H1 (cell line): Measurements from ENCODE around the gene EMX1. TPM values are rescaled to one million over a fixed set of nuclear protein-coding genes. Genes with fewer than 3 reads are reported as not detected.

ENCODE experiments used
- CTCF ChIA-PET: fragments of 300-600 bp; sonication (Branson Sonifier 250); formaldehyde crosslinking; loops from one replicate; lab custom pipeline; 2021; ENCODE audit not compliant: partially characterized antibody; lab: Charles Lee
- POLR2A ChIA-PET: fragments of 300-600 bp; sonication (Branson Sonifier 250); formaldehyde crosslinking; loops from one replicate; lab custom pipeline; 2021; ENCODE audit warnings: inconsistent platforms; ENCODE audit not compliant: partially characterized antibody; lab: Charles Lee
- DNase-seq, 2 experiments: peaks; one replicate each; pipeline versions ENCODE4 v3.0.0 to v3.0.0-alpha.2; 2010 to 2022; ENCODE audit warnings: low spot score in 2 of 2, low read depth in 1 of 2, mixed read lengths in 1 of 2
- FAIRE-seq: peaks from 2 replicates; lab custom pipeline; 2011; peaks lifted over from hg19 to GRCh38; lab: Jason Lieb, UNC
- H2AFZ ChIP-seq: 2 replicates; pipeline ENCODE4 v1.8.1; 2012; ENCODE audit warnings: low read length, inconsistent platforms
- H2AK5ac ChIP-seq: 2 replicates; pipeline ENCODE4 v1.6.1; 2013; ENCODE audit warnings: low read depth, low read length
- H2BK120ac ChIP-seq: replicated peaks from 2 replicates; pipeline ENCODE3; 2013; ENCODE audit warnings: low read depth, low read length, inconsistent platforms
- H2BK12ac ChIP-seq: 2 replicates; pipeline ENCODE4 v1.6.1; 2013; ENCODE audit warnings: low read depth, low read length
- H2BK15ac ChIP-seq: 2 replicates; pipeline ENCODE4 v1.6.1; 2013; ENCODE audit warnings: low read length
- H2BK20ac ChIP-seq: 2 replicates; pipeline ENCODE4 v1.6.1; 2013; ENCODE audit warnings: low read length
- H2BK5ac ChIP-seq: 2 replicates; pipeline ENCODE4 v1.6.1; 2013; ENCODE audit warnings: low read depth, low read length
- H3K14ac ChIP-seq: 2 replicates; pipeline ENCODE4 v1.6.1; 2013; ENCODE audit warnings: inconsistent platforms; ENCODE audit not compliant: insufficient read length
- H3K18ac ChIP-seq: 2 replicates; pipeline ENCODE4 v1.6.1; 2013; ENCODE audit warnings: low read length; ENCODE audit errors: extremely low read depth
- H3K23ac ChIP-seq: 2 replicates; pipeline ENCODE4 v1.6.1; 2013; ENCODE audit warnings: inconsistent platforms; ENCODE audit not compliant: insufficient read length
- H3K23me2 ChIP-seq: 2 replicates; pipeline ENCODE4 v1.6.1; 2013; ENCODE audit warnings: low read depth, low read length
- H3K27ac ChIP-seq: 2 replicates; pipeline ENCODE4 v1.6.1; 2011; ENCODE audit warnings: low read depth, low read length, inconsistent platforms
- H3K27me3 ChIP-seq, 4 experiments: replicated peaks in 1 of 4; 1 replicate in 1 of 4; 2 replicates in 3 of 4; pipeline versions ENCODE4 v1.6.1 to v1.8.1; 2011 to 2013; ENCODE audit warnings: low read length in 3 of 4, mild to moderate bottlenecking in 3 of 4, inconsistent platforms in 2 of 4, mixed read lengths in 2 of 4, moderate library complexity in 1 of 4; ENCODE audit not compliant: control insufficient read depth in 3 of 4, insufficient read depth in 3 of 4; ENCODE audit errors: extremely low read depth in 1 of 4
- H3K36me3 ChIP-seq, 4 experiments: 2 replicates each; pipeline versions ENCODE4 v1.6.1 to v1.8.1; 2011 to 2013; ENCODE audit warnings: mild to moderate bottlenecking in 4 of 4, low read length in 3 of 4, moderate library complexity in 2 of 4, control low read depth in 1 of 4, inconsistent platforms in 1 of 4; ENCODE audit not compliant: insufficient read depth in 4 of 4, control insufficient read depth in 2 of 4
- H3K4ac ChIP-seq: replicated peaks from 2 replicates; pipeline ENCODE3; 2013; ENCODE audit warnings: low read length, low read depth, mixed read lengths, inconsistent platforms; ENCODE audit not compliant: insufficient read length
- H3K4me1 ChIP-seq, 4 experiments: replicated peaks in 1 of 4; 1 replicate in 1 of 4; 2 replicates in 3 of 4; pipeline versions ENCODE4 v1.6.1 to v1.8.1; 2011 to 2013; ENCODE audit warnings: low read length in 3 of 4, inconsistent platforms in 2 of 4, mixed read lengths in 1 of 4; ENCODE audit not compliant: insufficient read depth in 4 of 4, control insufficient read depth in 3 of 4
- H3K4me2 ChIP-seq, 2 experiments: 2 replicates each; pipeline versions ENCODE4 v1.6.1 to v1.8.1; 2011 to 2013; ENCODE audit warnings: low read depth in 2 of 2, low read length in 2 of 2, control low read depth in 1 of 2, inconsistent platforms in 1 of 2, mild to moderate bottlenecking in 1 of 2; ENCODE audit not compliant: insufficient read depth in 1 of 2
- H3K4me3 ChIP-seq, 4 experiments: fragments of 200-600, 300-600 bp in 1 of 4; sonication (generic), shearing (Covaris generic), sonication (Bioruptor Twin) in 1 of 4; 2 replicates each; pipeline versions ENCODE4 v1.5.1 to v1.8.1; 2011 to 2016; ENCODE audit warnings: low read length in 4 of 4, low read depth in 3 of 4, control low read depth in 2 of 4, inconsistent platforms in 2 of 4, mild to moderate bottlenecking in 2 of 4, mixed read lengths in 1 of 4, moderate library complexity in 1 of 4; ENCODE audit not compliant: insufficient read depth in 2 of 4; ENCODE audit errors: extremely low read depth in 1 of 4
- H3K56ac ChIP-seq: replicated peaks from 2 replicates; pipeline ENCODE3; 2013; ENCODE audit warnings: low read depth, mild to moderate bottlenecking, mixed read lengths, low read length, inconsistent platforms; ENCODE audit not compliant: insufficient read length
- H3K79me1 ChIP-seq: 2 replicates; pipeline ENCODE4 v1.6.1; 2013; ENCODE audit warnings: low read depth, low read length, control low read depth
- H3K79me2 ChIP-seq, 2 experiments: 2 replicates each; pipeline versions ENCODE4 v1.6.1 to v1.8.1; 2012 to 2013; ENCODE audit warnings: low read length in 2 of 2, mild to moderate bottlenecking in 2 of 2, inconsistent platforms in 1 of 2; ENCODE audit not compliant: insufficient read depth in 2 of 2, control insufficient read depth in 1 of 2
- H3K9ac ChIP-seq, 4 experiments: replicated peaks in 1 of 4; 1 replicate in 1 of 4; 2 replicates in 3 of 4; pipeline versions ENCODE4 v1.6.1 to v1.8.1; 2011 to 2013; ENCODE audit warnings: low read depth in 3 of 4, low read length in 3 of 4, control low read depth in 2 of 4, mild to moderate bottlenecking in 2 of 4, moderate library complexity in 2 of 4, inconsistent platforms in 1 of 4; ENCODE audit errors: extremely low read depth in 1 of 4
- H3K9me3 ChIP-seq, 2 experiments: 2 replicates each; pipeline versions ENCODE4 v1.6.1 to v1.8.1; 2012 to 2013; ENCODE audit warnings: mild to moderate bottlenecking in 2 of 2, moderate library complexity in 2 of 2, control low read depth in 1 of 2, inconsistent platforms in 1 of 2, low read depth in 1 of 2, low read length in 1 of 2, mixed read lengths in 1 of 2; ENCODE audit not compliant: insufficient read depth in 2 of 2
- H4K20me1 ChIP-seq, 2 experiments: replicated peaks in 1 of 2; 2 replicates each; pipeline versions ENCODE3 to v1.8.1; 2011 to 2013; ENCODE audit warnings: inconsistent platforms in 2 of 2, low read length in 2 of 2, mild to moderate bottlenecking in 1 of 2; ENCODE audit not compliant: insufficient read depth in 2 of 2, control insufficient read depth in 1 of 2
- H4K5ac ChIP-seq: 2 replicates; pipeline ENCODE4 v1.6.1; 2013; ENCODE audit warnings: low read length, low read depth, mixed read lengths, inconsistent platforms; ENCODE audit not compliant: insufficient read length
- H4K8ac ChIP-seq: 2 replicates; pipeline ENCODE4 v1.8.0; 2013; ENCODE audit warnings: mild to moderate bottlenecking, moderate library complexity, low read length, inconsistent platforms; ENCODE audit not compliant: insufficient read depth; ENCODE audit errors: extremely low read depth
- H4K91ac ChIP-seq: replicated peaks from 2 replicates; pipeline ENCODE3; 2013; ENCODE audit warnings: low read length, mixed read lengths, inconsistent platforms; ENCODE audit not compliant: insufficient read length
- BRCA1 ChIP-seq: IDR thresholded peaks from 2 replicates; pipeline ENCODE4 v1.6.1; 2012; ENCODE audit warnings: low read depth, low read length, improper control_type of control experiment
- CREB1 ChIP-seq: IDR thresholded peaks from 2 replicates; pipeline ENCODE4 v1.6.1; 2012; ENCODE audit warnings: inconsistent platforms
- CTCF ChIP-seq, 3 experiments: IDR thresholded peaks; 1 replicate in 2 of 3; 2 replicates in 1 of 3; pipeline versions ENCODE4 v1.5.1 to v1.6.1; 2011; ENCODE audit warnings: low read length in 3 of 3, mild to moderate bottlenecking in 3 of 3, inconsistent platforms in 2 of 3, low read depth in 1 of 3, moderate library complexity in 1 of 3; ENCODE audit not compliant: insufficient read depth in 1 of 3; ENCODE audit errors: control extremely low read depth in 1 of 3
- JUN ChIP-seq: IDR thresholded peaks from 2 replicates; pipeline ENCODE4 v1.6.1; 2011; ENCODE audit warnings: low read depth, mild to moderate bottlenecking, improper control_type of control experiment, low read length
- KDM5A ChIP-seq: fragments of 200-600 bp; IDR thresholded peaks from 2 replicates; pipeline ENCODE4 v1.7.1; 2012; ENCODE audit warnings: mild to moderate bottlenecking, low read length, inconsistent platforms, mixed read lengths
- MAX ChIP-seq: IDR thresholded peaks from 2 replicates; pipeline ENCODE4 v1.6.1; 2012; ENCODE audit warnings: inconsistent platforms
- POLR2AphosphoS5 ChIP-seq: IDR thresholded peaks from 2 replicates; pipeline ENCODE4 v1.6.1; 2011; ENCODE audit warnings: low read depth, low read length
- RBBP5 ChIP-seq: IDR thresholded peaks from 2 replicates; pipeline ENCODE4 v1.7.1; 2012; ENCODE audit warnings: low read depth, mild to moderate bottlenecking, inconsistent platforms, low read length, moderate library complexity, borderline replicate concordance
- RFX5 ChIP-seq: IDR thresholded peaks from 2 replicates; pipeline ENCODE4 v1.6.1; 2011; ENCODE audit warnings: low read depth, low read length, improper control_type of control experiment, borderline replicate concordance
- RXRA ChIP-seq: IDR thresholded peaks from 2 replicates; pipeline ENCODE4 v1.6.1; 2011; ENCODE audit warnings: low read depth, mild to moderate bottlenecking, low read length, moderate library complexity; ENCODE audit not compliant: insufficient read depth
- TAF7 ChIP-seq: optimal IDR thresholded peaks from 2 replicates; pipeline ENCODE3; 2011; ENCODE audit warnings: low read depth, mild to moderate bottlenecking, inconsistent platforms, low read length, moderate library complexity, borderline replicate concordance
- YY1 ChIP-seq: IDR thresholded peaks from 2 replicates; pipeline ENCODE4 v1.6.1; 2011; ENCODE audit warnings: low read depth, mild to moderate bottlenecking, low read length
- WGBS, 2 experiments: shearing (Covaris generic) in 1 of 2; methylation state at CpG; one replicate each; pipeline versions ENCODE4 v1.1.6 to v1.1.7; 2013 to 2015; ENCODE audit warnings: low lambda C conversion rate in 2 of 2, mixed read lengths in 2 of 2, inconsistent platforms in 1 of 2, low coverage in 1 of 2, missing lambda C conversion rate in 1 of 2; ENCODE audit not compliant: insufficient replicate concordance in 2 of 2, insufficient coverage in 1 of 2, insufficient read length in 1 of 2; ENCODE audit errors: extremely low coverage in 1 of 2, missing lambda C conversion rate in 1 of 2; 5-methylcytosine and 5-hydroxymethylcytosine counted together
- polyA plus RNA-seq, 7 experiments: library from polyadenylated mRNA; depleted of rRNA in 3 of 7; stranded (reverse) in 5 of 7; unstranded in 2 of 7; fragments of >200 nt in 5 of 7; fragments of 200-250 nt in 2 of 7; gene quantifications; 1 replicate in 5 of 7; 2 replicates in 1 of 7; 4 replicates in 1 of 7; pipeline versions ENCODE4 v1.2.1 to v1.2.3, GENCODE V29; 2011 to 2013; ENCODE audit warnings: missing spikeins in 2 of 7, mixed read lengths in 2 of 7
- total RNA-seq: library from RNA; stranded (reverse); fragmentation: NEBNext Ultra II Directional; extraction: Animal tissue kit (Norgen Biotek cat#: 25700); gene quantifications from 2 replicates; pipeline ENCODE4 v1.2.1, GENCODE V29; 2021

EMX1 gene
- total and polyA plus RNA-seq, 2 of the 8 experiments (the other 6 are each of a cell fraction or from before 2014, with no cell fraction given), result 2.4 to 4.9 TPM

- Histone ChIP-seq H3K79me2 (no peaks in the 10 kb centered on the region), H3K23ac (no peak overlapping the region), H4K8ac (no peak overlapping the region), H4K20me1 (no peaks in the 10 kb centered on the region), H3K79me1 (no peaks in the 10 kb centered on the region), H3K4me2 (no peak overlapping the region; a peak in 1 of 4 replicates), H3K4me1 (peaks cover 5 to 21% (median 17%) of the 10 kb centered on the region in 4 experiments), H2BK15ac (no peak overlapping the region), H2BK12ac (no peak overlapping the region), H3K4ac (no peak overlapping the region), H4K91ac (no peak overlapping the region), H2AFZ (no peak overlapping the region), H3K27me3 (no peaks in the 10 kb centered on the region; a peak in 1 of 7 replicates), H2BK5ac (peak overlapping the region; percentile 13; the same call in 1 of the 2 replicates), H3K4me3 (no peak overlapping the region), H2BK120ac (no peak overlapping the region), H3K56ac (no peak overlapping the region), H2BK20ac (no peak overlapping the region; the same call in 1 of the 2 replicates), H3K9ac (no peak overlapping the region), H2AK5ac (no peak overlapping the region), H3K23me2 (no peaks in the 10 kb centered on the region), H4K5ac (no peak overlapping the region), H3K14ac (no peak overlapping the region), H3K9me3 (no peaks in the 10 kb centered on the region), H3K27ac (no peak overlapping the region), H3K18ac (no peak overlapping the region), H3K36me3 (0 out of 8 replicates have a peak, but pooled peaks cover 0 to 2% (median 0%) of the 10 kb centered on the region in 4 experiments)
- DNase-seq (no peak), FAIRE-seq (no peak)
- WGBS, 2 experiments, result 80% methylated on average over 2 of the region's 2 CpGs; no CpG with 5 or more reads in 1 of the 2 experiments
- ChIA-PET CTCF (interaction anchor here (0.8 to 6.3 kb wide), 38 partner anchors 11 to 263 kb away, joined by 3 to 113 read pairs (median 6); partner anchors contain the start of gene SPR), POLR2A (interaction anchor here (0.7 to 1.5 kb wide), 4 partner anchors 23 to 87 kb away, joined by 3 read pairs; partner anchors contain the start of gene SPR)
- no peak for TF ChIP-seq JUN
- no peak for TF ChIP-seq CREB1
- TF ChIP-seq MAX, result no peak
- no peak for TF ChIP-seq RXRA
- no peak for TF ChIP-seq CTCF (IDR thresholded peaks at IDR 0.05; ENCODE audit: control extremely low read depth in 1 of 3, insufficient read depth in 1 of 3, low read depth in 1 of 3, low read length in 3 of 3)
- no peak for TF ChIP-seq BRCA1
- TF ChIP-seq YY1, result no peak
- TF ChIP-seq RBBP5, result no peak
- TF ChIP-seq TAF7, result no peak
- no peak for TF ChIP-seq POLR2AphosphoS5
- no peak for TF ChIP-seq KDM5A
- no peak for TF ChIP-seq RFX5
Measured at GRCh38 chr2:72974436-72974754, 57.1 kb downstream of the EMX1 start.
